OCI-LY3 (cell line): ENCODE data around the gene PARP3.

Experiments
- EZH2phosphoT487 ChIP-seq: fragments of 200-600 bp; shearing (Covaris generic); IDR thresholded peaks from 2 replicates; pipeline ENCODE4 v1.6.1; 2018; ENCODE audit warnings: antibody characterized with exemption, mixed run types, low read depth
- TF ChIP-seq, protein P1 (sequence below): fragments of 200-600, 300-600 bp; sonication (generic); IDR thresholded peaks from 2 replicates; pipeline ENCODE4 v1.5.1; 2014; ENCODE audit warnings: antibody characterized with exemption, low read length, low read depth

DNA sequence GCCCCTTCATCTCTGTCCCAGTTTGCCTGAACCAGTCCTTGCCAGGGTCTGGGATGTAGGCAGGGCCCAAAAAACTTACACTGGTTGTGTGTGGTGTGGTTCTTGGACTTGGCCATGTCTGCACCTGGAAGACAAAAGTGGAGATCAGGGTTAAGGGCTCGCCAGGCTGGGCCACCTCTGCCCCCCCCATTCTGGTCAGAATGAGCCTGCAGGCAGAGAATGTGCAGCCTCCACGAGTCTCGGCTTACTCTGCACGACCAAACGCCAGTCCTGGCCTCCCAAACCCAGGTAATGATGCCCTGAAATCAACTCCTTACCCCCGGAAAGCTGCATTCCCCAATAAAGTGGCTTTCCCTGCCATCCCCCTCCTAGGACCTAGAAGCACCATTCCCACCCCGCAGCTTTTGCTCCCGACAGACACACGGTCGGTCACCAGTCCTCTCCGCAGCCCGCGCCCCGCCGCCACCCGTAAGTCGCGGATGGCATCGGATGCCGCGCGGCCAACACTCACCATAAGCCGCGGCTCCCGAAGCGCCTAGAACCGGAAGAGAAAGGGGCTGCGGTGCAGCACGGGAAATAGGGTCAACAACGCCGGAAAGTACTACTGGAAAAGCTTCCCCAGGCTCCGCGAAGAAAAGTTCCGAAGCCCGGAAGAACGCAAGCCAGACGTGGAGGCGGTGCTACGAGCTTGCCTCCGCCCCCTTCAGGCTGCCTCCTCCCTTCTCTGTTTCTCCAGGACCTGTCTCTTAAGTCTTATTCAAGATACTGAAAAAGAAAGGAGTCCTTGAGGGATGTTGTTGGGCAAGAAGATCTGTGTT is 53.4 kb downstream of the PARP3 start, which contains the start of gene RPL29:
- TF ChIP-seq, protein P1, sequence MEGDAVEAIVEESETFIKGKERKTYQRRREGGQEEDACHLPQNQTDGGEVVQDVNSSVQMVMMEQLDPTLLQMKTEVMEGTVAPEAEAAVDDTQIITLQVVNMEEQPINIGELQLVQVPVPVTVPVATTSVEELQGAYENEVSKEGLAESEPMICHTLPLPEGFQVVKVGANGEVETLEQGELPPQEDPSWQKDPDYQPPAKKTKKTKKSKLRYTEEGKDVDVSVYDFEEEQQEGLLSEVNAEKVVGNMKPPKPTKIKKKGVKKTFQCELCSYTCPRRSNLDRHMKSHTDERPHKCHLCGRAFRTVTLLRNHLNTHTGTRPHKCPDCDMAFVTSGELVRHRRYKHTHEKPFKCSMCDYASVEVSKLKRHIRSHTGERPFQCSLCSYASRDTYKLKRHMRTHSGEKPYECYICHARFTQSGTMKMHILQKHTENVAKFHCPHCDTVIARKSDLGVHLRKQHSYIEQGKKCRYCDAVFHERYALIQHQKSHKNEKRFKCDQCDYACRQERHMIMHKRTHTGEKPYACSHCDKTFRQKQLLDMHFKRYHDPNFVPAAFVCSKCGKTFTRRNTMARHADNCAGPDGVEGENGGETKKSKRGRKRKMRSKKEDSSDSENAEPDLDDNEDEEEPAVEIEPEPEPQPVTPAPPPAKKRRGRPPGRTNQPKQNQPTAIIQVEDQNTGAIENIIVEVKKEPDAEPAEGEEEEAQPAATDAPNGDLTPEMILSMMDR = no peak
- TF ChIP-seq EZH2phosphoT487 = no peak
